GM12891 (cell line): ENCODE measurements around the gene MLXIPL.
"Not testable (repeated sequence)": the region's sequence is repeated elsewhere in the genome, so short reads cannot be mapped to it uniquely, and the experiment has no call there.

ENCODE experiments used
- POLR2A ChIP-seq: IDR thresholded peaks from 2 replicates; pipeline ENCODE4 v1.6.1; 2011; ENCODE audit warnings: low read depth, low read length, control low read depth
- POLR2AphosphoS5 ChIP-seq: IDR thresholded peaks from 2 replicates; pipeline ENCODE4 v1.6.1; 2011; ENCODE audit warnings: low read depth, low read length, control low read depth
- SPI1 ChIP-seq: IDR thresholded peaks from 2 replicates; pipeline ENCODE4 v1.6.1; 2011; ENCODE audit warnings: low read depth, low read length, control low read depth
- TAF1 ChIP-seq: IDR thresholded peaks from 2 replicates; pipeline ENCODE4 v1.6.1; 2011; ENCODE audit warnings: low read depth, low read length, control low read depth

- not testable (repeated sequence) for TF ChIP-seq TAF1, POLR2AphosphoS5, POLR2A, SPI1
Measured at GRCh38 chr7:73619394-73619793, 4.9 kb downstream of the MLXIPL start.
